ENCODE data around the gene C4orf50.

GRCh38 chr4:6050551-6050950 lies 32.3 kb upstream of the C4orf50 start:
- TF ChIP-seq CTCF (IDR thresholded peaks at IDR 0.05; ENCODE audit: insufficient read depth, low read depth, low read length) (no peak), EZH2 (IDR thresholded peaks at IDR 0.05; ENCODE audit: insufficient read depth, low read length) (no peak)

Measured in astrocyte (in vitro differentiated cells and primary cell).